ENCODE measurements around the gene TENM4.

GRCh38 chr11:79092791-79093353 lies 348.0 kb downstream of the TENM4 start:
- TF ChIP-seq, protein P1, sequence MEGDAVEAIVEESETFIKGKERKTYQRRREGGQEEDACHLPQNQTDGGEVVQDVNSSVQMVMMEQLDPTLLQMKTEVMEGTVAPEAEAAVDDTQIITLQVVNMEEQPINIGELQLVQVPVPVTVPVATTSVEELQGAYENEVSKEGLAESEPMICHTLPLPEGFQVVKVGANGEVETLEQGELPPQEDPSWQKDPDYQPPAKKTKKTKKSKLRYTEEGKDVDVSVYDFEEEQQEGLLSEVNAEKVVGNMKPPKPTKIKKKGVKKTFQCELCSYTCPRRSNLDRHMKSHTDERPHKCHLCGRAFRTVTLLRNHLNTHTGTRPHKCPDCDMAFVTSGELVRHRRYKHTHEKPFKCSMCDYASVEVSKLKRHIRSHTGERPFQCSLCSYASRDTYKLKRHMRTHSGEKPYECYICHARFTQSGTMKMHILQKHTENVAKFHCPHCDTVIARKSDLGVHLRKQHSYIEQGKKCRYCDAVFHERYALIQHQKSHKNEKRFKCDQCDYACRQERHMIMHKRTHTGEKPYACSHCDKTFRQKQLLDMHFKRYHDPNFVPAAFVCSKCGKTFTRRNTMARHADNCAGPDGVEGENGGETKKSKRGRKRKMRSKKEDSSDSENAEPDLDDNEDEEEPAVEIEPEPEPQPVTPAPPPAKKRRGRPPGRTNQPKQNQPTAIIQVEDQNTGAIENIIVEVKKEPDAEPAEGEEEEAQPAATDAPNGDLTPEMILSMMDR (IDR thresholded peaks at IDR 0.05): no peak
- no peak for TF ChIP-seq POLR2A (IDR thresholded peaks at IDR 0.05)

All from Peyer's patch (tissue), 4 donors.